ENCODE data around the gene C12orf60.

DNA sequence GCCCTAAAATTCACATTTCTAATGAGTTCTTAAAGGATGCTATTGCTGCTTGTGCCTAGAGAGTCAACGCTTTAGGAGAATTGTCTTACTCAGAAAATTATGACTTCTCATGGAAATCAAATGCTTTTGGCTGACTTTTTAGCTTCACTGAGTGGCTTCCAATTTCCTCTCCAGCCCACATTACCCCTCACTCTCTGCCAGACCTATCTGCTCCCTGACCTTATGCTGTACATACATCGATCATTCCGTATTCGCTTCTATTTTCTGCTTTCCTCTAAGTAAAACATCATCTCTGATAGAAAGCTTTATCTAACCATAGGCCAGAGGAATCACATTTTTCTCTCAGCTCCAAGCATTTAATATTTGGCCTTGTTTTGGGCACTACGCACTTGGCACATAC is 23.0 kb downstream of the C12orf60 start:
- TF ChIP-seq EZH2 (IDR thresholded peaks at IDR 0.05; ENCODE audit: insufficient read depth, low read length) = no peak
- TF ChIP-seq, protein P1, sequence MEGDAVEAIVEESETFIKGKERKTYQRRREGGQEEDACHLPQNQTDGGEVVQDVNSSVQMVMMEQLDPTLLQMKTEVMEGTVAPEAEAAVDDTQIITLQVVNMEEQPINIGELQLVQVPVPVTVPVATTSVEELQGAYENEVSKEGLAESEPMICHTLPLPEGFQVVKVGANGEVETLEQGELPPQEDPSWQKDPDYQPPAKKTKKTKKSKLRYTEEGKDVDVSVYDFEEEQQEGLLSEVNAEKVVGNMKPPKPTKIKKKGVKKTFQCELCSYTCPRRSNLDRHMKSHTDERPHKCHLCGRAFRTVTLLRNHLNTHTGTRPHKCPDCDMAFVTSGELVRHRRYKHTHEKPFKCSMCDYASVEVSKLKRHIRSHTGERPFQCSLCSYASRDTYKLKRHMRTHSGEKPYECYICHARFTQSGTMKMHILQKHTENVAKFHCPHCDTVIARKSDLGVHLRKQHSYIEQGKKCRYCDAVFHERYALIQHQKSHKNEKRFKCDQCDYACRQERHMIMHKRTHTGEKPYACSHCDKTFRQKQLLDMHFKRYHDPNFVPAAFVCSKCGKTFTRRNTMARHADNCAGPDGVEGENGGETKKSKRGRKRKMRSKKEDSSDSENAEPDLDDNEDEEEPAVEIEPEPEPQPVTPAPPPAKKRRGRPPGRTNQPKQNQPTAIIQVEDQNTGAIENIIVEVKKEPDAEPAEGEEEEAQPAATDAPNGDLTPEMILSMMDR (IDR thresholded peaks at IDR 0.05; ENCODE audit: insufficient read depth, low read depth, low read length) = no peak

All from astrocyte (in vitro differentiated cells and primary cell).